ENCODE measurements around the gene NDRG2.

- TF ChIP-seq CTCF (IDR thresholded peaks at IDR 0.05; ENCODE audit: low read depth, low read length) (no peak), MYC (IDR thresholded peaks at IDR 0.05; ENCODE audit: low read depth, low read length) (no peak)
Observed at GRCh38 chr14:21018781-21019180, 6.1 kb downstream of the NDRG2 start.
